NCI-H2171 treated with DMSO at 0.1 percent for 48 hours (cell line): ENCODE results near the gene RPS6KA2.
A peak's percentile ranks its signal among the peaks of the same experiment; 100 is the strongest.
"Not testable (repeated sequence)": the region's sequence is repeated elsewhere in the genome, so short reads cannot be mapped to it uniquely, and the experiment has no call there.

Experiments
- DNase-seq: peaks from one replicate; lab custom pipeline; 2025; lab: John Stamatoyannopoulos, UW

RPS6KA2 gene

DNA sequence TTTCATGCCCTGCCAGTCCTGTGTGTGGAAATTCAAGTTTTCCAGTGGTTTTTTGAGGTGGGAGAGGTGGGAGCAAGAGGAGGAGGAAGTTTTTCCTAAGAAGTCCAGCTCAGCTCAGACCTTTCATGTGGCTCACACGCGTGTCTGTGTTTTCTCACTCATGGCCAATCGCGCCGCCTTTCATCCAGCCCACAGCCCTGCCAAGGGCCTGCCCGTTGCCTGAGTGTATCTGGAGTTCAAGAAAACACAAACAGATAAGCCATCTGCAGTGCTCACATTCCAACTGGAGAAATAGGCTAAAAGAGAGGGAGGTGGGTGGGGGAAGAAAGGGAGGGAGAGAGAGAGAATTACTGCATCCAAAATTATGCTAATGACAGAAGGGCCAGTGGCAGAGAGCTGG is 231.7 kb downstream of the RPS6KA2 start:
- DNase-seq, result no peak

- no peak for DNase-seq
These were observed 232.8 kb downstream of the RPS6KA2 start for GRCh38 chr6:166394036-166394892.

GRCh38 chr6:166393535-166393823 is 233.6 kb downstream of the RPS6KA2 start:
- DNase-seq, result no peak

- DNase-seq, result not testable (repeated sequence)
These were observed 234.1 kb downstream of the RPS6KA2 start for GRCh38 chr6:166392755-166393534.

- no peak for DNase-seq
These were observed 237.9 kb downstream of the RPS6KA2 start for GRCh38 chr6:166389119-166389518.

- no peak for DNase-seq
These were observed 238.6 kb downstream of the RPS6KA2 start for GRCh38 chr6:166388290-166389004.

GRCh38 chr6:166387642-166388289 is 239.3 kb downstream of the RPS6KA2 start:
- no peak for DNase-seq

- not testable (repeated sequence) for DNase-seq
These were observed 240.0 kb downstream of the RPS6KA2 start for GRCh38 chr6:166387098-166387497.

DNA sequence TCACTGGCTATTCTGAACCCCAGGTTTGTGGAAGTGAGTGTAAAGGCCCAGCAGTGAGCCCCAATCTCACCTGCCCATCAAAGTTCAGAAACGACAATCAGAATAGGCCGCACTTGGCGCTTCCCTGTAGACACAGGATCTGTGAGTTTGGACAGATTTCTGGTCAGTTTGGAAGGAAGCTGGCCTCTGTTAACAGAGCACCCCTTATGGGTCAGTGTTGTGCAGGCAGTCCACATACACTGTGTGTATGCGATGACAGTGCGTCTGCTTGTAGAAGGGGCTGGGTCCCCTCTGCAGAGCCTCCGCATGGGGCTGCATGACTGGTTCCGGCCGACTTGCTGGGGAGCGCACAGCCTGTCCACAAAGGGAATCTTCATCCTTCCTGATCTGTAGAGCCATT is 240.9 kb downstream of the RPS6KA2 start:
- no peak for DNase-seq

- not testable (repeated sequence) for DNase-seq
These were observed 243.2 kb downstream of the RPS6KA2 start for GRCh38 chr6:166383802-166384363.

DNA sequence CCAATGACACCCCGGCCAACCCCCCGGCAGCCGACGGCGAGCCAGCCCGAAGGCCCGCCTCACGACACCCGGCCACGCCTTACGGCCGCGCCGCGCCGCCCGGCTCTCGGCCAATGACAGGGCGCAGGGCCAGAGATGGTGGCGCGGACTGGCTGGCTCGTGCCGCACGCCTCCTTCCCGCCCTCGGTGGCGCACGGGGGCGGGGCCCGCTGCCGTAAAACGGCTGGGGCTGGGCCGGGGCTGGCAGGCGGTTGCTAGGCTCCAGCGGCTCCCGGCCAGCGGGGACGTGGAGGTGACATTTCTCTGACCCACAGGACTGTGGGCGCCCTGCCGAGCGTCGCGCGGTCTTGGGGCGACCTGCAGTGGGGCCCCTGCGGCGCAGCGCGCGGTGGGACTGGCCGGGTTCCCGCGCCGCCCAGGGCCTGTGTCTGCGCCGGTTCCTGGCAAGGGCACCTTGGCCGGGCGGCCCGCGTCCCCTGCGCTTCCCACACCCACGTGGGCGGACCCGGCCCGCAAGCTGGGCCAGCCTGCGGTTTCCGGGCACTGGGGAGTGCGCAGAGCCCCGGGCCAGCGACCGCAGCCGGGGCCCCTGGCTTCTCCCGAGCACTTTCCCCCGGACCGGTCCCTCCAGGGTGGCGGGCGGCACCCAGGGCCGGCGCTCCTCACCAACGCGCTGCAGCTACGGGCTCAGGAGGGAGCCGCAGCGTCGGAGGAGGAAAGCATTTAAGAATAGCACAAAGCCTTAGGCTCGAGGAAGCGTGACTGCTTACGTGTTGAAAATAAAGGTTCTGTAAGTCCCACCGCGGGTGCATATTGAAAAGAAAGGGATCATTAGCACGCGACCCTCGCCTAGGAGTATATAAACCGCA is 243.9 kb downstream of the RPS6KA2 start, which contains the start of gene MPC1:
TSS of gene MPC1 (minus strand) at position 8 of the 869 bp plus-strand sequence. CDS start 64 bp downstream, outside the sequence.
- DNase-seq, result peak; percentile 89

- DNase-seq, result no peak
These were observed 244.5 kb downstream of the RPS6KA2 start for GRCh38 chr6:166382500-166382932.

GRCh38 chr6:166381733-166382499 is 245.1 kb downstream of the RPS6KA2 start:
- peak; percentile 27 for DNase-seq

GRCh38 chr6:166381381-166381732 is 245.7 kb downstream of the RPS6KA2 start:
- no peak for DNase-seq

DNA sequence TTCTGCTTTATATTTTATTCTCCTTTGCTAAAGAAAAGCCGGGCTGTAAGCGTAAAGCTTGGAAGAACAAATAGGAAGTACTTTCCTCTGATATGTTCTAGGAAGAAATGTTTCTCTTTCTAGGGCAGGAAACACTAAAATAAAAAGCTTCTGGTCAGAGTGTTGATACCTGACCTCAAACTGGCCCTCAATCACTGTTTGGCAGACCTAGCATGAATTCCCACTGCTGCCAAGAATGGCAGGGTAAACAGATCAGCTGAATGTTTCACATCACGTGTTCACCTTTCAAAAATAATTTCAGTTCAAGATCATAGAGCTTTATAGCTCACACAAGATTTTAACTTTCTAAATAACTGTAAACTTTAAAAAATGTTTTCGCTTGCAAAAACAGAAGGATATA is 247.3 kb downstream of the RPS6KA2 start:
- no peak for DNase-seq

DNA sequence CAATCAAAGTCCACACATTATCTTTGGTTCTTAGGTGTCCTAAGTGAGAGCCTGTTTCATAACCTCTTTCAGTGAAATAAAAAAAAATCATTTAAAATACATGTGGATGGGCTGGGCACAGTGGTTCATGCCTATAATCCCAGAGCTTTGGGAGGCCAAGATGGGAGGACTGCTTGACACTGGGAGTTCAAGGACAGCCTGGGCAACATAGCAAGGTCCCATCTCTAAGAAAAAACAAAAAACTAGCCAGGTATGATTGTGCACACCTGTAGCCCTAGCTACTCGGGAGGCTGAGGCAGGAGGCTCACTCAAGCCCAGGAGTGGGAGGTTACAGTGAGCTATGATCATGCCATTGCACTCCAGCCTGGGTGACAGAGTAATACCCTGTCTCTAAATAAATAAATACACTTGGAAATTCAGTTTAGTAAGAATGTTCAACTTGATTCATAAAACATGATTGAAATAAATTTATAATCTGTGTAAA is 247.9 kb downstream of the RPS6KA2 start:
- DNase-seq, result no peak

DNA sequence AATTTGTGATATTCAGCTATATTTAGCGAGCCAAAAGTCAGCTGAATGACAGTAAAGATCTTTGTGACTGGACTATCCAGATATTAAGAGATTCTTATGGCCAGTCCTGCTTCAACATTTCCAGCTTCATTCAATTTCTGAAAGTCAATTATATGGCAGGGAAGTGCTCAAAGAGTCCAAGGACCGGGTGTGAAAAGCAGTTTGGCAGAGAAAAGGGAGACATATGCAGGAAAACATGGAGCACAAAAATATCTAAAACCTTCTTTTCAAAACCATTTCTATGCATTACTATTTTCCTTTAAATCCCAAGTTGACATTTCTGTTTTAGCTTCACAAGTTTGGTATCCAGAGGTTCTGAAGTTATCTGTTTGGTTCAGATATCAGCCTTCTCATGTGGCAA is 249.3 kb downstream of the RPS6KA2 start:
- DNase-seq, result no peak

GRCh38 chr6:166375013-166375412 is 252.0 kb downstream of the RPS6KA2 start:
- no peak for DNase-seq

DNA sequence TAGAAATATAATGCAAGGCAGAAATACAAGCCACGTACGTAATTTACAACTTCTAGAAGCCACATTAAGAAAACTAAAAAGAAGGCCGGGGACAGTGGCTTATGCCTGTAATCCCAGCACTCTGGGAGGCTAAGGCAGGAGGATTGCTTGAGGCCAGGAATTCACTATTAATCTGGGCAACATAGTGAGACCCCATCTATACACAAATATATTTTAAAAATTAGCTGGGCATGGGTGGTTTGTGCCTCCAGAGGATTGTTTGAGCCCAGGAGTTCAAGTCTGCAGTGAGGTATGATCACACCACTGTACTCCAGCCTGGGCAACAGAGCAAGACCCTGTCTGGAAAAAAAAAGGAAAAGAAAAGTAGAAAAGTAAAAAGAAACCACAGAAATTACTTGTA is 256.6 kb downstream of the RPS6KA2 start:
- DNase-seq, result no peak

GRCh38 chr6:166369782-166370181 is 257.3 kb downstream of the RPS6KA2 start:
- no peak for DNase-seq
